DND-41 (cell line): ENCODE data around the gene OBSCN.

Source experiments
- ATAC-seq: fragments of 200-7000 bp; cut with Tn5 transposase; 3 replicates; pipeline ENCODE4 v1.9.1; 2021; ENCODE audit warnings: low read depth; ENCODE audit not compliant: insufficient read depth
- DNase-seq: peaks from one replicate; pipeline ENCODE4 v3.0.0-alpha.2; 2020
- H2AFZ ChIP-seq: 2 replicates; pipeline ENCODE4 v1.6.0; 2012; ENCODE audit warnings: low read depth, low read length
- H3K27ac ChIP-seq: 2 replicates; pipeline ENCODE4 v1.5.1; 2012; ENCODE audit warnings: low read length, inconsistent platforms
- H3K27me3 ChIP-seq: fragments of 200-600 bp; sonication (generic); 2 replicates; pipeline ENCODE4 v1.6.0; 2012; ENCODE audit warnings: low read length, mild to moderate bottlenecking, inconsistent platforms; ENCODE audit not compliant: insufficient read depth, poor library complexity
- H3K36me3 ChIP-seq: 2 replicates; pipeline ENCODE4 v1.5.1; 2012; ENCODE audit warnings: low read length, inconsistent platforms; ENCODE audit not compliant: insufficient read depth
- H3K4me1 ChIP-seq: 2 replicates; pipeline ENCODE4 v1.5.1; 2012; ENCODE audit warnings: mild to moderate bottlenecking, low read length; ENCODE audit not compliant: insufficient read depth
- H3K4me2 ChIP-seq: 2 replicates; pipeline ENCODE4 v1.6.0; 2012; ENCODE audit warnings: mild to moderate bottlenecking, moderate library complexity, low read length, inconsistent platforms; ENCODE audit not compliant: insufficient read depth
- H3K4me3 ChIP-seq, 2 experiments: fragments of 200-600 bp in 1 of 2; shearing (Covaris generic) in 1 of 2; 2 replicates each; pipeline ENCODE4 v1.5.1; 2012 to 2016; ENCODE audit warnings: inconsistent platforms in 2 of 2, low read length in 2 of 2, mild to moderate bottlenecking in 2 of 2, low read depth in 1 of 2, moderate library complexity in 1 of 2
- H3K79me2 ChIP-seq: 2 replicates; pipeline ENCODE4 v1.6.0; 2012; ENCODE audit warnings: low read length, inconsistent platforms; ENCODE audit not compliant: insufficient read depth
- H3K9ac ChIP-seq: 2 replicates; pipeline ENCODE4 v1.6.0; 2012; ENCODE audit warnings: low read depth, mild to moderate bottlenecking, inconsistent platforms, low read length, moderate library complexity
- H3K9me3 ChIP-seq: 2 replicates; pipeline ENCODE4 v1.5.1; 2012; ENCODE audit warnings: low read length, moderate library complexity, mild to moderate bottlenecking, inconsistent platforms; ENCODE audit not compliant: insufficient read depth, severe bottlenecking
- H4K20me1 ChIP-seq: 2 replicates; pipeline ENCODE4 v1.6.0; 2012; ENCODE audit warnings: low read length; ENCODE audit not compliant: insufficient read depth
- EZH2 ChIP-seq: IDR thresholded peaks from 3 replicates; pipeline ENCODE4 v1.6.1; 2012; ENCODE audit warnings: borderline replicate concordance, low read depth, mild to moderate bottlenecking, moderate library complexity, low read length, inconsistent platforms; ENCODE audit not compliant: severe bottlenecking
- TF ChIP-seq, protein P1 (sequence below): IDR thresholded peaks from 2 replicates; pipeline ENCODE4 v1.5.1; 2012; ENCODE audit warnings: borderline replicate concordance, low read length, moderate library complexity, mild to moderate bottlenecking; ENCODE audit not compliant: poor library complexity, severe bottlenecking; ENCODE audit errors: extremely low read depth

The OBSCN gene

DNA sequence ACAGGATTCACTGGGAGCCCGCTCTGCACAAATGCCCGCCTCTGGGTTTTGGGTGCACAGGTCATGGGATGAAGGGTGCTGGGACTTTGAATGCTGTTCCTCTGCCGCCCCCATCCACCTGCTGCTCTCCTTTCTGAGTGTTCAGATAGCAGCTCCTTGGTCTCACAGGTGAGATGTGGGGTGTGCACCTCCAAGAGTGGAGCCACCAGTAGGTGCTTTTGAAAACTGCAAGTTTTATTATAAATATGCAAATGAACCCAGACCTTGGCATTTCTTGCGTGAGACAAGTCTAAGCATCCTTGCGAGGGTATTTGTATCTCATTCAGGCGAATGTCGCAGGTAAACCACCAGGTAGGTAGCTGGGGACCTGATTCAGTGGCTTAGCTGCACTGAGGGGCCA is 30.2 kb downstream of the OBSCN start:
- Histone ChIP-seq H3K27me3 (no peaks in the 10 kb centered on the region), H3K9me3 (peaks cover 60% of the 10 kb centered on the region), H3K4me3 (no peak overlapping the region), H3K9ac (no peak overlapping the region), H3K27ac (no peak overlapping the region), H3K36me3 (peaks cover 79% of the 10 kb centered on the region), H3K79me2 (no peaks in the 10 kb centered on the region), H2AFZ (no peak overlapping the region), H3K4me2 (no peak overlapping the region), H4K20me1 (no peaks in the 10 kb centered on the region), H3K4me1 (no peaks in the 10 kb centered on the region)
- DNase-seq, result no peak
- TF ChIP-seq EZH2, result no peak
- TF ChIP-seq, protein P1, sequence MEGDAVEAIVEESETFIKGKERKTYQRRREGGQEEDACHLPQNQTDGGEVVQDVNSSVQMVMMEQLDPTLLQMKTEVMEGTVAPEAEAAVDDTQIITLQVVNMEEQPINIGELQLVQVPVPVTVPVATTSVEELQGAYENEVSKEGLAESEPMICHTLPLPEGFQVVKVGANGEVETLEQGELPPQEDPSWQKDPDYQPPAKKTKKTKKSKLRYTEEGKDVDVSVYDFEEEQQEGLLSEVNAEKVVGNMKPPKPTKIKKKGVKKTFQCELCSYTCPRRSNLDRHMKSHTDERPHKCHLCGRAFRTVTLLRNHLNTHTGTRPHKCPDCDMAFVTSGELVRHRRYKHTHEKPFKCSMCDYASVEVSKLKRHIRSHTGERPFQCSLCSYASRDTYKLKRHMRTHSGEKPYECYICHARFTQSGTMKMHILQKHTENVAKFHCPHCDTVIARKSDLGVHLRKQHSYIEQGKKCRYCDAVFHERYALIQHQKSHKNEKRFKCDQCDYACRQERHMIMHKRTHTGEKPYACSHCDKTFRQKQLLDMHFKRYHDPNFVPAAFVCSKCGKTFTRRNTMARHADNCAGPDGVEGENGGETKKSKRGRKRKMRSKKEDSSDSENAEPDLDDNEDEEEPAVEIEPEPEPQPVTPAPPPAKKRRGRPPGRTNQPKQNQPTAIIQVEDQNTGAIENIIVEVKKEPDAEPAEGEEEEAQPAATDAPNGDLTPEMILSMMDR, result peak; percentile 4
- ATAC-seq, result no peak

DNA sequence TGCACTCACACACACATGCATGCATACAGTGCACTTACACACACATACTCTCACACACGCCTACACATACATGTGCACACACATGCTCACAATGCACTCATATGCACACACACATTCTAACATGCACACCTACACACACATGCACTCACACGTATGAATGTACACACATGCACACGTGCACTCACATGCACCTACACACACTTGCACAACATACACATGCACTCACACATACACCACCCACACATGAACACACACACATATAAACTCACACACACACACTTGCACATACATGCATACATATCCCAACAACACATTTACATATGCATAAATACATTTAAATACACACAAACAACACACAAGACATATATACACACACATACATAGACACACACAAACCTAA is 30.6 kb downstream of the OBSCN start:
- Histone ChIP-seq H3K4me2 (no peak overlapping the region), H3K36me3 (peaks cover 80% of the 10 kb centered on the region), H3K27ac (no peak overlapping the region), H3K27me3 (no peaks in the 10 kb centered on the region), H3K4me3 (no peak overlapping the region), H3K9me3 (peaks cover 64% of the 10 kb centered on the region), H3K4me1 (no peaks in the 10 kb centered on the region), H3K9ac (no peak overlapping the region), H4K20me1 (no peaks in the 10 kb centered on the region), H2AFZ (no peak overlapping the region), H3K79me2 (no peaks in the 10 kb centered on the region)
- DNase-seq (no peak), ATAC-seq (no peak)
- no peak for TF ChIP-seq EZH2
- TF ChIP-seq, protein P1, result no peak

DNA sequence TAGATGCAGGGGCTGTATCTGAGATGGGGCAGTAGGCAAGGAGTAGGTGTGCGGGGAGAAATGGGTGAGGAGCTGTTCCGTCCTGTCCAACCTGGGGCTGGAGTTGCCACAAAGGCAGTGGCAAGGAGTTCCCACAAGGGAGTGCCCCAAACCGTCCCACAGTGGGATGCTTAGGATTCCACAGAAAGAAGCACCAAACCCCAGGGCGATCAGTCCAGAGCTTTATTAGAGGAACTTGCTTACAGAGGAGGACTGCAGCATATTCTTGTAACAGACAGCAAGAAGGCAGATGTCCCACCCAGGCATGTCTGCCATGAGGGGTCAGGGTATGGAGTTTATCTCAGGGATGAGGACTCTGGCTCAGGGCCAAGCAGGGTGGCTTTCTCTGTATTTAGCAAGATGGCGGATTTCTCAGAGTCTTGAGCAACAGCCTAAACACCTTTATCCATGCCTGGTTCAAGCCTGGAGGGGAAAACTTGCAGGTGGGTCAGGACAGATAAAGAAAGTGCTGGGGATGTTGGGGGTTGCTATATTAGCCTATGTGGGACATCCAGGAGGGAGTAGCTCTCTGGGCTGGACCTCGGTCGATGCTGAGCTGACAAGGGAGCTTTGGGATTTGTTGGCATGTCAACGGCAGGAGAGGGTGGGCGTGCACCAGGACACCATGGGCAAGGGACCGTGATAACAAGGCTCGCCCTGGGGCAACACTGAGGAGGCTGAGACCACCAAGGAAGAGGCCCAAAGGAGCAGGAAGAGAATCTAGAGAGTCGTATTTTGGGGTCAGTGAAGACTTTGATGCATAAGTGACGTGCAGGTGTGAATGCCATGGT is 32.8 kb downstream of the OBSCN start:
- DNase-seq, result no peak
- H3K9ac ChIP-seq, result no peak overlapping the region
- peaks cover 81% of the 10 kb centered on the region for H3K9me3 ChIP-seq
- H3K27ac ChIP-seq, result no peak overlapping the region
- no peaks in the 10 kb centered on the region for H3K4me1 ChIP-seq
- no peaks in the 10 kb centered on the region for H4K20me1 ChIP-seq
- peaks cover 90% of the 10 kb centered on the region for H3K36me3 ChIP-seq
- ATAC-seq, result no peak
- no peak for TF ChIP-seq EZH2
- TF ChIP-seq, protein P1, result no peak
- no peaks in the 10 kb centered on the region for H3K27me3 ChIP-seq
- no peak overlapping the region for H3K4me2 ChIP-seq
- no peak overlapping the region for H2AFZ ChIP-seq
- no peaks in the 10 kb centered on the region for H3K79me2 ChIP-seq
- no peak overlapping the region for H3K4me3 ChIP-seq
